AG04450 (cell line): Measurements from ENCODE around the gene TNFAIP8L2. TPM values are rescaled to one million over a fixed set of nuclear protein-coding genes. Genes with fewer than 3 reads are reported as not detected.

Experiments
- CTCF ChIA-PET: fragments of 300-600, 350-600 bp; formaldehyde crosslinking; extraction: SDS; loops from one replicate; lab custom pipeline; 2022; ENCODE audit warnings: antibody characterized with exemption, inconsistent platforms; lab: Charles Lee
- POLR2A ChIA-PET: fragments of 350-600 bp; formaldehyde crosslinking; extraction: SDS; loops from one replicate; lab custom pipeline; 2021; ENCODE audit warnings: antibody characterized with exemption, inconsistent platforms; lab: Yijun Ruan, JAX
- DNase-seq: peaks from one replicate; pipeline ENCODE4 v3.0.0-alpha.2; 2011; ENCODE audit warnings: low read depth, low spot score
- H3K27ac ChIP-seq: one replicate; pipeline ENCODE4 v1.5.1; 2012; ENCODE audit warnings: low read depth, low read length, control low read depth
- H3K27me3 ChIP-seq: one replicate; pipeline ENCODE4 v1.6.0; 2012; ENCODE audit warnings: low read length; ENCODE audit not compliant: control insufficient read depth, insufficient read depth
- H3K4me3 ChIP-seq: 2 replicates; pipeline ENCODE4 v1.5.1; 2011; ENCODE audit warnings: mild to moderate bottlenecking, low read depth, low read length, control low read depth
- H3K9me3 ChIP-seq: 2 replicates; pipeline ENCODE4 v1.5.1; 2012; ENCODE audit warnings: low read length; ENCODE audit not compliant: control insufficient read depth, insufficient read depth
- CTCF ChIP-seq: IDR thresholded peaks from 2 replicates; pipeline ENCODE4 v1.5.1; 2011; ENCODE audit warnings: low read depth, low read length, control low read depth, inconsistent platforms
- polyA minus RNA-seq: library from RNA; depleted of rRNA, polyadenylated mRNA; stranded (reverse); fragments of >200 nt; gene quantifications from 2 replicates; pipeline ENCODE4 v1.2.3, GENCODE V29; 2011; rRNA and poly(A)+ RNA removed
- polyA plus RNA-seq: library from polyadenylated mRNA; depleted of rRNA; stranded (reverse); fragments of >200 nt; gene quantifications from 2 replicates; pipeline ENCODE4 v1.2.3, GENCODE V29; 2011; rRNA removed

Gene TNFAIP8L2
- polyA plus RNA-seq (not detected in 2 replicates), polyA minus RNA-seq (not detected in 2 replicates)

GRCh38 chr1:151156515-151156819, at the start of gene TNFAIP8L2:
Gene TNFAIP8L2, plus strand, starts transcription at chr1:151156649. Its CDS starts 2,049 bp downstream, at chr1:151158698.
- H3K27me3 ChIP-seq, result no peaks in the 10 kb centered on the region
- TF ChIP-seq CTCF, result no peak
- ChIA-PET CTCF (interaction anchor here (0.6 to 6.5 kb wide), 5 partner anchors 49 to 544 kb away, joined by 3 to 162 read pairs (median 3); no protein-coding TSS in a partner anchor), POLR2A (interaction anchor here (1.4 kb wide), 1 partner anchor 33 kb away, joined by 4 read pairs; the partner anchor contains the start of gene VPS72)
- no peaks in the 10 kb centered on the region for H3K9me3 ChIP-seq
- H3K27ac ChIP-seq, result no peak within 1 kb of the TSS
- H3K4me3 ChIP-seq, result no peak within 1 kb of the TSS
- no peak for DNase-seq

GRCh38 chr1:151106894-151107293, 49.6 kb upstream of the TNFAIP8L2 start:
- ChIA-PET POLR2A (interaction anchor here (0.7 kb wide), 1 partner anchor 13 kb away, joined by 4 read pairs; no protein-coding TSS in a partner anchor), CTCF (interaction anchor here (0.6 to 8.1 kb wide), 3 partner anchors 8 to 90 kb away, joined by 3 to 66 read pairs (median 4); partner anchors contain the start of gene TNFAIP8L2)
- H3K27me3 ChIP-seq, result no peaks in the 10 kb centered on the region
- no peak overlapping the region for H3K4me3 ChIP-seq
- no peaks in the 10 kb centered on the region for H3K9me3 ChIP-seq
- no peak for TF ChIP-seq CTCF
- no peak overlapping the region for H3K27ac ChIP-seq
- DNase-seq, result no peak

GRCh38 chr1:151108331-151108730, 48.1 kb upstream of the TNFAIP8L2 start:
- DNase-seq, result no peak
- ChIA-PET CTCF (interaction anchor here (8.1 kb wide), 1 partner anchor 9 kb away, joined by 66 read pairs; no protein-coding TSS in a partner anchor), POLR2A (interaction anchor here (1.0 kb wide), 1 partner anchor 144 kb away, joined by 4 read pairs; no protein-coding TSS in a partner anchor)
- no peak overlapping the region for H3K4me3 ChIP-seq
- no peak for TF ChIP-seq CTCF
- H3K27ac ChIP-seq, result no peak overlapping the region
- no peaks in the 10 kb centered on the region for H3K9me3 ChIP-seq
- no peaks in the 10 kb centered on the region for H3K27me3 ChIP-seq

GRCh38 chr1:151113877-151114276, 42.6 kb upstream of the TNFAIP8L2 start:
- Histone ChIP-seq H3K27ac (no peak overlapping the region), H3K9me3 (no peaks in the 10 kb centered on the region), H3K27me3 (no peaks in the 10 kb centered on the region), H3K4me3 (no peak overlapping the region)
- ChIA-PET POLR2A (interaction anchor here (0.6 kb wide), 1 partner anchor 143 kb away, joined by 4 read pairs; no protein-coding TSS in a partner anchor), CTCF (interaction anchor here (0.6 to 8.1 kb wide), 2 partner anchors 15 to 892 kb away, joined by 6 to 66 read pairs; no protein-coding TSS in a partner anchor)
- TF ChIP-seq CTCF, result no peak
- no peak for DNase-seq

GRCh38 chr1:151124763-151125403, 31.6 kb upstream of the TNFAIP8L2 start:
- Histone ChIP-seq H3K4me3 (no peak overlapping the region), H3K27ac (no peak overlapping the region), H3K9me3 (no peaks in the 10 kb centered on the region), H3K27me3 (no peaks in the 10 kb centered on the region)
- CTCF ChIA-PET, result interaction anchor here (1.8 kb wide), 1 partner anchor 25 kb away, joined by 10 read pairs; no protein-coding TSS in a partner anchor
- no peak for TF ChIP-seq CTCF
- DNase-seq, result no peak
- POLR2A ChIA-PET, result no interaction called here
